ENCODE results near the gene DDAH2.

DDAH2 gene

DNA sequence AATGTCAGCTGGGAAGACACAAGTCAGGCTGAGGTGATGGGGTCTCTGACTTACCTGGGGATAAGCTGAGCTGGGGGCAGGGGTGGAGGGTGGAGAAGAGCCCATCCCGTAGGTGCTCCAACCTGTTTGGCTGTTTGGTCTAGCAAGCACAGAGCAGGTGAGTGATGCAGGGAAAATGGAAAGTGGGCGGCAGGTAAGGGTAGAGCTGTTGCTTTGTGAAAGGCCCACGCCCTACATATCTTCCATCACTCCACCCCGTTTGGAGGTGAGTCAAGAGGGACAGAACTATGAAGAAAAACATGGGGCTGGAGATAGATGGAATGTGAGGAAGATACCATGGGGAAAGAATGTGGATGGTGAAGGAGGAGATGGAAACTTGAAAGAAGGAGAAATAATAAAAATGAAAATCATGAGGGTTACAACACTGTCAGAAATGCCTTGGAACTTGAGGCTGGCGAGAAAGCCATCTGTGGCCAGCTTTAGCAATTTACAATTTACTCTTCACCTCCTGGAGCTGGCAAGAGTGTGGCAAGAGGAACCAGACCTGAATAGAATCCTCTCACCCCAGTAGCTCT, 8.8 kb downstream of the DDAH2 start:
- no peaks in the 10 kb centered on the region for H3K9me3 ChIP-seq (ENCODE audit: control insufficient read depth in 1 of 2, low read length in 2 of 2)
- no peak overlapping the region for H3K4me3 ChIP-seq (ENCODE audit: low read depth in 1 of 2, low read length in 2 of 2)
- no peak overlapping the region for H3K27ac ChIP-seq (ENCODE audit: low read length)
- H3K27me3 ChIP-seq (ENCODE audit: low read depth, low read length), result no peaks in the 10 kb centered on the region
- no peaks in the 10 kb centered on the region for H3K4me1 ChIP-seq (ENCODE audit: control insufficient read depth in 1 of 2, insufficient read depth in 2 of 2, low read length in 2 of 2)
- H3K36me3 ChIP-seq (ENCODE audit: control insufficient read depth in 1 of 2, insufficient read depth in 2 of 2, low read length in 2 of 2), result no peaks in the 10 kb centered on the region

DNA sequence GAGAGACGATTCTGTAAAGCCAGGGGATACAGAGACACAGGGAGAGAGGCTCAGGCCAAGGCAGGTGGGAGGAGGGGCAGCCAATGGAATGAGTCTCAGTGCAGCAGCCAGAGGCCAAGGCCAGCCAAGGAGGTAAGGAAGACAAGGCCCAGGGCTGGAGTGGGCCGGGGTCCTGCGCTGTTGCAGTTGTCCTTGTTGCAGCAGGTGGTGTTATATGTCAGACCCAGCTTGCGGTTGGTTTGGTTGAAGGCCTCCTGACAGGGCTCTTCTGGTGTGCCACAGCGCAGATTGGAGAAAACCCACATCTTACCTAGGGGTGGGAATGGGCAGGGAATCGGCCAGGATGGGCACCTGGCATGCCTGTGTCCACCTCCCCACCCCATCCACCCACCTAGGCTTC, 10.1 kb downstream of the DDAH2 start:
- Histone ChIP-seq H3K27ac (ENCODE audit: low read length) (no peak overlapping the region), H3K27me3 (ENCODE audit: low read depth, low read length) (no peaks in the 10 kb centered on the region)

DNA sequence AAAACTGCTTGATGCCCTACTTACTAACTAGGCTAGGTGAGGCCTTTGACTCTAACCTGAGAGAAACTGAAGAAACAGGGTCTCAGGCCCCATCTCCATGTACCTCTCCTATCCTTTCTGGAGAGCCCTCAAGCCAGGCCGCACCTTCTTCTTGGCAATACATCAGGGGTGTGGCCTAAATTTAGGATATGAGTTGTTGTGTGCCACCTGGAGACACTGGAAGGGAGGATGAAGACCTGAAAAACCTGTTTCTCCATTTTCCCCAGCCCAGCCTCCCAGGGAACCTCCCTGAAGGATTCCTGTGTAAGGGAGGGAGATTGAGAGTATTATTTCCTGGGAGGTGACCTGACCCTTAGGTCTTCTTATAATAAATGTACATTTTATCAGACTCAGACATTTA, 10.8 kb downstream of the DDAH2 start:
- no peaks in the 10 kb centered on the region for H3K4me1 ChIP-seq (ENCODE audit: control insufficient read depth in 1 of 2, insufficient read depth in 2 of 2, low read length in 2 of 2)
- no peak overlapping the region for H3K27ac ChIP-seq (ENCODE audit: low read length)
- no peaks in the 10 kb centered on the region for H3K9me3 ChIP-seq (ENCODE audit: control insufficient read depth in 1 of 2, low read length in 2 of 2)
- H3K4me3 ChIP-seq (ENCODE audit: low read depth in 1 of 2, low read length in 2 of 2), result no peak overlapping the region
- H3K27me3 ChIP-seq (ENCODE audit: low read depth, low read length), result no peaks in the 10 kb centered on the region
- H3K36me3 ChIP-seq (ENCODE audit: control insufficient read depth in 1 of 2, insufficient read depth in 2 of 2, low read length in 2 of 2), result no peaks in the 10 kb centered on the region

More for the DNA sequence above, 10.1 kb downstream of the DDAH2 start:
- Histone ChIP-seq H3K4me3 (ENCODE audit: low read depth in 1 of 2, low read length in 2 of 2) (no peak overlapping the region), H3K9me3 (ENCODE audit: control insufficient read depth in 1 of 2, low read length in 2 of 2) (no peaks in the 10 kb centered on the region), H3K36me3 (ENCODE audit: control insufficient read depth in 1 of 2, insufficient read depth in 2 of 2, low read length in 2 of 2) (no peaks in the 10 kb centered on the region), H3K4me1 (ENCODE audit: control insufficient read depth in 1 of 2, insufficient read depth in 2 of 2, low read length in 2 of 2) (no peaks in the 10 kb centered on the region)

DNA sequence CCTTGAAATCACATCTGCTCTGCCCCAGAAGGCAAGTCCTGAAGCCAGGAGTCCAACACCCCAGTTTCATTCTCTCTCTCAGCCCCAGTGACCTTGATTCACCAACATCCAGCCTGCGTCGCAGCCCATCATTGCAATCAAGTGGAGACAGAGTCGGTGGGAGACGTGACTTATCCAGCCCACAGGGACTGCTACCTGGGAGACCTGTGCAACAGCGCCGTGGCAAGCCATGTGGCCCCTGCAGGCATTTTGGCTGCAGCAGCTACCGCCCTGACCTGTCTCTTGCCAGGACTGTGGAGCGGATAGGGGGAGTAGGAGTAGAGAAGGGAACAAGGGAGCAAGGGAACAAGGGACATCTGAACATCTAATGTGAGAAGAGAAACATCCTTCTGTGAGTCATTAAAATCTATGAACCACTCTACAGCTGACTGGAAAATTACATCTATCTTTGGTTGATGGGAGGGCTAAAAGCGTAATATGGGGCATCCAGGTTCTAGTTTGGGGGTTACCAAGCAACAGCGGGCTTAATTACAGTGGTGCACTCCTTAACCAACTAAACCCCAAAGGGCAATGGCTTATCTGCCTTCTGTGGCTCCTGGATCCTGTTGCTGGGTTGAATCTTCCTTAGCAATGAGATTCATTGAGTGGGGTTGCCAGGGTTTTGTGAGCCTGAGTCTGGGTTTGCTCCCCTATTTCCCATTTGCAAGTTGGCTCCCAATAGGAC, 11.4 kb downstream of the DDAH2 start:
- no peak overlapping the region for H3K27ac ChIP-seq (ENCODE audit: low read length)
- no peaks in the 10 kb centered on the region for H3K4me1 ChIP-seq (ENCODE audit: control insufficient read depth in 1 of 2, insufficient read depth in 2 of 2, low read length in 2 of 2)
- H3K4me3 ChIP-seq (ENCODE audit: low read depth in 1 of 2, low read length in 2 of 2), result no peak overlapping the region
- H3K9me3 ChIP-seq (ENCODE audit: control insufficient read depth in 1 of 2, low read length in 2 of 2), result no peaks in the 10 kb centered on the region
- no peaks in the 10 kb centered on the region for H3K27me3 ChIP-seq (ENCODE audit: low read depth, low read length)
- H3K36me3 ChIP-seq (ENCODE audit: control insufficient read depth in 1 of 2, insufficient read depth in 2 of 2, low read length in 2 of 2), result no peaks in the 10 kb centered on the region

DNA sequence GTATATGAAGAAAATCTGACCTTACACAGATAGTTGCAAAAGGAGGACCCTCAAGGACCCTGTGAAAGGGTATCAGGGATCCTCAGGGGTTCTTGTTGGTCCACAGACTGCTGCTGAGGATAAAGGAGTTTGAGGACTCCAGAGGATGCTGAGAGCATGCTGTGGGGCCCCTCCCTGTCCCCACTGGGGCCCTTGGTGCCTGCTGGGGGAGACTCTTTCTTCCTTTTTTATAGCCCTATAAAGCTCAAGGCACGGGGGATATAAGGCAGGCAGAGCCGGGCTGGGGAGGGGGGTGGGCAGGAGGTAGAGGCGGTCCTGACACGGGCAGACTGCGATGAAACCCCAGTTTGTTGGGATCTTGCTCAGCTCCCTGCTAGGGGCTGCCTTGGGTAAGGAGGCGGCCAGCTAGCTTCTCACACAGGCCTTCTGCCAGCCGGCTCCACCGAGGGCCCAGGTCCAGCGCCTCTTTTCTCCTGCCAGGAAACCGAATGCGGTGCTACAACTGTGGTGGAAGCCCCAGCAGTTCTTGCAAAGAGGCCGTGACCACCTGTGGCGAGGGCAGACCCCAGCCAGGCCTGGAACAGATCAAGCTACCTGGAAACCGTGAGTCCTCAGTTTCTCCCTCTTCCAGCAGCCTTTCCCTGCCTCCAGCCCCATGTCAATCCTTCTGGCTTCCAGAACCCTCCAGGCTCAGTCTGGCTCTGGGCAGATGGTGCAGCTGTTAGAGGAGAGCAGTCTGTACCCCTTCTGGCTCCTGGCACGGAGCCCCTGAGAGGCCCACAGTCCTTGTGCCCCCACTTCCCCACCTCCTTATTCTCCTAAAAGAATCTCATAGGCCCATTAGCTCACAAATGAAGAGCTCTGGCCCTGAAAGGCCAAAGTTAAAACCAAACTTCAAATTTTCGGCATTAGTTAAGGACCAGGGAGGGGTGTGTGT, 13.8 kb downstream of the DDAH2 start, which contains the start of gene LY6G6D:
TSS of gene LY6G6D (plus strand) at position 327 of the 937 bp plus-strand sequence. CDS start at position 335, 8 bp downstream.
- Histone ChIP-seq H3K36me3 (ENCODE audit: control insufficient read depth in 1 of 2, insufficient read depth in 2 of 2, low read length in 2 of 2) (no peaks in the 10 kb centered on the region), H3K4me1 (ENCODE audit: control insufficient read depth in 1 of 2, insufficient read depth in 2 of 2, low read length in 2 of 2) (no peaks in the 10 kb centered on the region), H3K27me3 (ENCODE audit: low read depth, low read length) (no peaks in the 10 kb centered on the region), H3K27ac (ENCODE audit: low read length) (no peak within 1 kb of the TSS), H3K9me3 (ENCODE audit: control insufficient read depth in 1 of 2, low read length in 2 of 2) (no peaks in the 10 kb centered on the region), H3K4me3 (ENCODE audit: low read depth in 1 of 2, low read length in 2 of 2) (no peak within 1 kb of the TSS)

DNA sequence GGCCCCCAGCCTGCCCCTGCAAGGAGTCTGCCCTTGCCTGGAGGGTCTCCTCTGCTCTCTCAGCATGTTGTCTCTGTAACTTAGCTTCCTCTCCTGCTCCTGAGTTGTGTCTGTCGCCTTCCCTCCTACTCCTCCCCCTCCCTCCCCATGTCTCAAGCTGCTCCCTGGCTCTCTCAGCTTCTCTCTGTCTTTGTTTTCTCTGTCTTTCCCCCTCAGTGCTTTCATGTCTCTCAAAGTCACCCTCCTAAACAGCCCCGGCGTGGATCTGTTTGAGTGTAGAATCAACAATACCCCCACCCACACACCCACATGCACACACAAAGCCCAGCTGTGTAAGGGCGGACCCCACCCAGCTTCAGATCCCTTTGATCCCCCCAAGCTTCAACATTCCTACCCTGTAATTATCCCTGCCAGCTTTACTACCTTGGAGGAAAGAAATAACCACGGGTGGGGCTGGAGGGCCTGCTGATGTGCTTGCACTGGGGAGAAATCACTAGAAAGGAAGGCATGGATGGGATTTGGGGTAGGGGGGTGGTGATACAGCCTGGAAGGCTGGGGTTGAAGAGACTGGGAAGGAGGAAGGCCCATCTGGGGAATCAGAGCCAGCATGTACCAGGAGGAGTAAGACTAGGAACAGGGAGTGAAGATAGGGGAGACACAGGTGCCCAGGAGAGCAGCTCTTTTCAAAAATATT, 15.0 kb downstream of the DDAH2 start:
- no peaks in the 10 kb centered on the region for H3K4me1 ChIP-seq (ENCODE audit: control insufficient read depth in 1 of 2, insufficient read depth in 2 of 2, low read length in 2 of 2)
- H3K9me3 ChIP-seq (ENCODE audit: control insufficient read depth in 1 of 2, low read length in 2 of 2), result no peaks in the 10 kb centered on the region
- no peaks in the 10 kb centered on the region for H3K27me3 ChIP-seq (ENCODE audit: low read depth, low read length)
- H3K36me3 ChIP-seq (ENCODE audit: control insufficient read depth in 1 of 2, insufficient read depth in 2 of 2, low read length in 2 of 2), result no peaks in the 10 kb centered on the region
- H3K27ac ChIP-seq (ENCODE audit: low read length), result no peak overlapping the region
- H3K4me3 ChIP-seq (ENCODE audit: low read depth in 1 of 2, low read length in 2 of 2), result no peak overlapping the region

DNA sequence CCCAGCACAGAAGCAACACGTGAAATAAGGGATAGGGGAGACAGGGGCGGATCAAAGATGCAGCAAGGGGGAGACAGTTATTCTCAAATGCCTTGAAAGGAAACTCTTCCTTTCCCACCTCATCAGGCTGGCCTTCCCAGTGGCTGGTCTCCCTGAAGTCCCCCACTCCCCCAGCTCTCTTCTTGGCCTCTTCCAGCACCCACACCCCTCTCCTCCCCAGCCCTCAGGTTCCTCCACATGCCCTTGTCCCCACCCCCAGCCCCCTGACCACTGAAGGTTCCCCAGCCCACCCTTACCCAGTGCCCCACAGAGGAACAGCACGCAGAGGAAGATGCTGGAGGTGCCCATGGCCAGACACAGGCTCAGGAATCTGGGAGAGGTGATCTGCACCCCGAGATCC, 15.6 kb downstream of the DDAH2 start:
- Histone ChIP-seq H3K27ac (ENCODE audit: low read length) (no peak overlapping the region), H3K9me3 (ENCODE audit: control insufficient read depth in 1 of 2, low read length in 2 of 2) (no peaks in the 10 kb centered on the region), H3K36me3 (ENCODE audit: control insufficient read depth in 1 of 2, insufficient read depth in 2 of 2, low read length in 2 of 2) (no peaks in the 10 kb centered on the region), H3K27me3 (ENCODE audit: low read depth, low read length) (no peaks in the 10 kb centered on the region), H3K4me1 (ENCODE audit: control insufficient read depth in 1 of 2, insufficient read depth in 2 of 2, low read length in 2 of 2) (no peaks in the 10 kb centered on the region), H3K4me3 (ENCODE audit: low read depth in 1 of 2, low read length in 2 of 2) (no peak overlapping the region)

DNA sequence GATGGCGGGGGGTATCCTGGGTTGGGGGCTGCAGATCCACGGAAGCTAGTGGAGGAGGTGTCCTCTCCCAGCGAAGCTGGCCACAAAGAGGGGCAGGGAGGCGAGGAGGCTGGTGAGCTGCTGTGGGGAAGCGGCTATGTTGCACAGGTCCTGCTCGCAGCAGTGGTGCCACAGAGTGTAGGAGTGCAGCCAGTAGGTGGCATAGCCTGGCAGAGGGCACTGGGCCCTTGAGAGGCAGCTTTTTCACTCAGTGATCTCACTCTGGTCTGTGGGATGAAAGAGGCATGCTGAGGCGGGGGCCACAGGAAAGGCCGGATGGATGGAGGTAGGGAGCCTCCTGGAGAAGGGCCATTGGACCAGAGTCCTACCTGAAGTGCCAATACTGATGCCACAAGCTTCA, 16.8 kb downstream of the DDAH2 start:
- no peaks in the 10 kb centered on the region for H3K36me3 ChIP-seq (ENCODE audit: control insufficient read depth in 1 of 2, insufficient read depth in 2 of 2, low read length in 2 of 2)
- H3K27me3 ChIP-seq (ENCODE audit: low read depth, low read length), result no peaks in the 10 kb centered on the region
- no peak overlapping the region for H3K4me3 ChIP-seq (ENCODE audit: low read depth in 1 of 2, low read length in 2 of 2)
- H3K9me3 ChIP-seq (ENCODE audit: control insufficient read depth in 1 of 2, low read length in 2 of 2), result no peaks in the 10 kb centered on the region
- no peak overlapping the region for H3K27ac ChIP-seq (ENCODE audit: low read length)
- no peaks in the 10 kb centered on the region for H3K4me1 ChIP-seq (ENCODE audit: control insufficient read depth in 1 of 2, insufficient read depth in 2 of 2, low read length in 2 of 2)

DNA sequence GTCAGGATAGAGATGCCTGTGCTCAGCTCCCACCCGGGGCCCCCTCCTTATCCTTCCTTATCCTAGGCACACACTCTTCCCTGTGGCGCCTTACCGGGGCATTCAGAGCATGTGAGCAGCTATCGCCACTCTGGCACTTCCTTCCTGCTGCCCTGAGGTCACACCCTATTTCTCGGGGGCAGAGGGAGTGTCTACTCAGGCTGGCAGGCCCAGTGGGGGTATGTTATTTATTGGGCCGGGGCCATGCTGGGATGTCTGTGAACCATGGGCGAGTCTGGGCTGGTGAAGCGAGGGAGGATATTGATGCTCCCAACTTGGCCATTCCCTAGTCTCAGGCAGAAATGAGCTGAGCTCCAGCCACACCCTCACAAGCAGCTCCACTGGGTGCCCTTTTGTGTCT, 17.9 kb downstream of the DDAH2 start:
- Histone ChIP-seq H3K36me3 (ENCODE audit: control insufficient read depth in 1 of 2, insufficient read depth in 2 of 2, low read length in 2 of 2) (no peaks in the 10 kb centered on the region), H3K4me3 (ENCODE audit: low read depth in 1 of 2, low read length in 2 of 2) (no peak overlapping the region), H3K27ac (ENCODE audit: low read length) (no peak overlapping the region), H3K9me3 (ENCODE audit: control insufficient read depth in 1 of 2, low read length in 2 of 2) (no peaks in the 10 kb centered on the region), H3K27me3 (ENCODE audit: low read depth, low read length) (no peaks in the 10 kb centered on the region), H3K4me1 (ENCODE audit: control insufficient read depth in 1 of 2, insufficient read depth in 2 of 2, low read length in 2 of 2) (no peaks in the 10 kb centered on the region)

DNA sequence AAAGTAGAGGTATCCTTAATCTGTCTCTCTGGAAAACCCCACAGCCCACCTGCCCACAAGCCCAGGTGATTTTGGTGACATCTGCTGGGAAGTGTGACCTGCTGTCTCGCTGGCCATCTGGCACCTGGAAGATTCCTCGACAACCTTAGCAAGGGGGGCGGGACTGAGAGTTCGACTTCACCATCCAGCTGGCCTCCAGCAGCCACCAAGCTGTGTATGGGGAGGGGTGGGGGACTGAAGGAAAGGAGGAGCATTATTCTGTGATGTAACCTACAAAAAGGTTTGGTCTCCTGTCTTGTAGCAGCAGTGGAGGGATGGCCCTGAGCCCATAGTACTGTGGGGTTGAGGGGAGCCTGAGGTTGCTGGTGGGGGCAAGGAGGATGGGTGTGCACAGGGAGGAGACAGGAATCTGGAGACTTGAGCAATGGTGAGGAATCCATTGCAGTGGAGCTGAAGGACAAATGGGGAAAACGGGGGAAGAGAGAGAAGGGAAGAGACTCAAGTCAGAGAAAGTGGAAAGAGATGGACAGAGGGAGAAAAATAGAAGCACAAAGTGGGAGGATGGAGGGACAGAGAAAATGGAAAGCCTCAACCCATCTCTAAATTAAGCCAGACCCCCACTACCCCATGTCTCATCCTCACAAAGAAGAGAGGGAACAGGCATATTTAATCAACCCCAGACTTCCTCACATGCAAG, 18.4 kb downstream of the DDAH2 start:
- no peaks in the 10 kb centered on the region for H3K4me1 ChIP-seq (ENCODE audit: control insufficient read depth in 1 of 2, insufficient read depth in 2 of 2, low read length in 2 of 2)
- H3K27me3 ChIP-seq (ENCODE audit: low read depth, low read length), result no peaks in the 10 kb centered on the region
- no peaks in the 10 kb centered on the region for H3K9me3 ChIP-seq (ENCODE audit: control insufficient read depth in 1 of 2, low read length in 2 of 2)
- no peak overlapping the region for H3K4me3 ChIP-seq (ENCODE audit: low read depth in 1 of 2, low read length in 2 of 2)
- H3K27ac ChIP-seq (ENCODE audit: low read length), result no peak overlapping the region
- H3K36me3 ChIP-seq (ENCODE audit: control insufficient read depth in 1 of 2, insufficient read depth in 2 of 2, low read length in 2 of 2), result no peaks in the 10 kb centered on the region
